DMS79 (cell line): ENCODE results near the gene NMT1.

ENCODE experiments used
- DNase-seq: peaks from one replicate; lab custom pipeline; 2025; lab: John Stamatoyannopoulos, UW

NMT1 gene

GRCh38 chr17:45136846-45137560, 75.9 kb downstream of the NMT1 start:
- no peak for DNase-seq

- DNase-seq: no peak
Measured at GRCh38 chr17:45137561-45138305, 76.6 kb downstream of the NMT1 start.

DNA sequence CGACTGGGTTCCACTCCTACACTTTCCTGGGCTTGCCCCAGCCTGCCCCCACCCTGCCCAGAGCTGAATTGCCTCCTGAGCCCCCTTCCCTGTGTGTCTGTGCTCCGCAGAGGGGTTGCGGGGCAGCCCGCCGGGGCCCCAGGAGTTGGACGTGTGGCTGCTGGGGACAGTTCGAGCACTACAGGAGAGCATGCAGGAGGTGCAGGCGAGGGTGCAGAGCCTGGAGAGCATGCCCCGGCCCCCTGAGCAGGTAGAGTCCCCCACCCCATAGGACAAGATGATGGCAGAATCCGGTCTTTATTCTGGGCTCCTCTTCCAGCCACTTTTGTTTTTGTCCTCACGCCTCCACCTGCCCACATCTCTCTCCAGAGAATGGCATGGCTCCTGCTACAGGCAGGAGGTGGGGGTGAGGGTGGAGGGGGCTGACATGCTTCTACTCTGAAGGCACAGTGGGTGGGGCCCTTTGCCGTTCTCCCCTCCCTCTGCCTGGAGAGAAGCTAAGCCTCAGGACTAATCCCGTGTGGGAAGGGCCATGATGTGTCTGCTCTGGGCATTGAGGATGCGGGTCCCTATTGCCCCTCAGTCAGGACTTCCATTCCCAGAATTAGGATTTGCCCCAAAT, 77.9 kb downstream of the NMT1 start:
- DNase-seq: no peak

DNA sequence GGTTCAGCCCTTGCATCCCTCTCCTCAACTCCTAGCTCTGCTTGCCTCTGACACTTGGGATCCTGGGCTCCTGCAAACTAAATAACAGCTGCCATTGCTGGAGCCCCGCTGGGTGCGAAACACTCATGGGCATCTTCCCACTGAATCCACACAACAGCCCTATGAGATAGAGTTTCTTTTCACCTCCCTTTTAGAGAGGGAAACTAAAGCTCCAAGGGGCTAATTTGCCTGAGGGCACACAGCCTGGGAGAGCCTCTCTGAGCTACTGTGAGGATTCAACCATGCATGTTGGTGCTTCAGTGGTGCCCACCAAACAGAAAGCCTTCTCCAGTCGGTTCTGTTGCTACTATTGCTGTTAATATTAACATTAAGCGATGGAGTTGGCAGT, 78.4 kb downstream of the NMT1 start:
- peak; percentile 17 for DNase-seq

- DNase-seq: no peak
Measured at GRCh38 chr17:45143094-45143670, 82.1 kb downstream of the NMT1 start.

- no peak for DNase-seq
Measured at GRCh38 chr17:45143767-45144198, 82.7 kb downstream of the NMT1 start.

DNA sequence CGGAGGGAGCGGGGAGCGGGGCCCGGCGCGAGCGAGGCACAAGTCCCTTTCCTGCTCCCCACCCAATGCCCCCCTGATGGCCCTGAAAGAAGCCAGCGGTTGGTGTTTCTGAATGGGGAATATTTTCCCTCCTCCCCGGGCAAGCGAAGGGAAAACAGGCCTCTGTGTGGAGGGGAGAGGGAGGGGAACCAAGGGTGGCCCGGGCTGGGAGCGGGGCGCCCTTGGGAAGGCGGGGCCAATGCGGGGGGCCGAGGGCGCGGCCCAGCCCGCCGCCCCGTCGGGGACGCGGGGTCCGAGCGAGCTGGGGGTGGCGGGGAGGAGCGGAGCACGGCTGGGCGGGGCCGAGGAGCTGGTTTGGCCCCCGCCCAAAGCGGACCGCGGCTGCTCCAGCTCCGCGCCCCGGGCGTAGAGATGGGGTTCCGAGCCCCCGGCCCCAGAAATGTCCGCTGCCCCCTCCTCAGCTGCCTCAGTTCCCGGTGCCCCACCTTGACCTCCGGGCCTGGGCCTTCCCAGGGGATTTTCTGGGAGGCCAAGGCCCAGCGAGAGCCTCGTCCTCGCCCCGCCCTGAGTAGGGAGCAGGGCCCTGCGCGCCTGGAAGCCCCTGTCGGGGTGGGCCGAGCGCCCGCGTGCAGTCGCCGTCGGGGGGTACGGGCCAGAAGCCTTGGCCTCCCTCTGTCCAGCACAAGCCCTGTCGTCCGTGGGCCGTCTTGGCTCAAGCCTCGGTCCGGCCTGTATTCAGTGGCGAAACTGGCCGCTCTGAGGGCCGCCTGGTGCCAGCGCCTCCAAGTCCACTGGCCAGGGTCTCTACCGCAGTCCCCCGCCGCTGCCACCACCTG, 83.3 kb downstream of the NMT1 start:
- DNase-seq: no peak

DNA sequence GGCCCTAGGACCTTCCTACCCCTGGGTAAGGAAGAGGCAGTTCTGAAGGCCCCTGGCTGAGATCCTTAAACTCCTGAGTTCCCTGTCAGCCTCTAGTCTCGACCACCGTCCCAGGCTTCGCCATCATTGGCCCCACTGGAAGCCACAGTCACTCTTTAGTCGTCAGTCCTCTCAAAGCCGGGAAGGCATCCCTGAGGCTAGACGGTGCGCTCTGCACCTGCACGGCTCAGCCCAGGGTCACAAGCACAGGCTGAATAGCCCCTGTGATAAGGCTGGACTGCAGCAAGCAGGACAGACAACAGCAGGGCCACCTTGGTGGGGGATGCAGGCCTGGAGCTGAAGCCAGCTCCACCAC, 83.9 kb downstream of the NMT1 start:
- no peak for DNase-seq

- DNase-seq: no peak
Measured at GRCh38 chr17:45146166-45146565, 85.0 kb downstream of the NMT1 start.

GRCh38 chr17:45146592-45146889, 85.4 kb downstream of the NMT1 start:
- no peak for DNase-seq

GRCh38 chr17:45146890-45147580, 85.9 kb downstream of the NMT1 start:
- DNase-seq: peak; percentile 79

DNA sequence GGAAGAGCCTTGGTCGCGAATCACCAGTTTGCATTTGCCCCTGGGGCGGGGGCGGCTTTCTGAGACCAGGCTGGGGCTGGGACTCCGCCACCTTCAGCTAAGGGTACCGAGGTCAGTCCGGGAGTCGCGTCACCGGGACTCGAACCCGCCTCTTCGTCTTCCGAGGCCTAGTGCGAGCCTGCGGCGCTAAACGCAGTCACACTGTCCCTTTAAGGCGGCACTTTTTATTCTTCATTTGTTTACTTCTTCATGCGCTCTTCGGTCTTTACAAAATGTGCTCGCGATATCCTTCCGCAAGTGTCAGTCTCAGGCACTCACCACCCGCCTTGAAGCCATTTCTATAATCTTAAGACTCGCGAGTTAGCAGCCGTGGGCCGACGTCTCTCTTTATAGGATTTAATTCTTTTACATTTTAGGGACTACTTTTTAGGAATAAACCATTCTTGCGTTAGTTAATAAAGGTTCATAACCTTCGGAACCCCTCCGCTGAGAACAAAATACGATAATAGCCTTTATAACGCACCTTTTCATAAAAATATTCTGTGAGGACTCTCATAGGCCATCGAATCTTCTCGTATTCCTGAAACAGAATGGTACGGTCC, 86.6 kb downstream of the NMT1 start:
- DNase-seq: peak; percentile 91

GRCh38 chr17:45148183-45149036, 87.3 kb downstream of the NMT1 start, which contains the start of gene HEXIM1:
Gene HEXIM1 (plus strand): TSS chr17:45148475. CDS start chr17:45149191, 716 bp downstream.
- DNase-seq: peak; percentile 99

DNA sequence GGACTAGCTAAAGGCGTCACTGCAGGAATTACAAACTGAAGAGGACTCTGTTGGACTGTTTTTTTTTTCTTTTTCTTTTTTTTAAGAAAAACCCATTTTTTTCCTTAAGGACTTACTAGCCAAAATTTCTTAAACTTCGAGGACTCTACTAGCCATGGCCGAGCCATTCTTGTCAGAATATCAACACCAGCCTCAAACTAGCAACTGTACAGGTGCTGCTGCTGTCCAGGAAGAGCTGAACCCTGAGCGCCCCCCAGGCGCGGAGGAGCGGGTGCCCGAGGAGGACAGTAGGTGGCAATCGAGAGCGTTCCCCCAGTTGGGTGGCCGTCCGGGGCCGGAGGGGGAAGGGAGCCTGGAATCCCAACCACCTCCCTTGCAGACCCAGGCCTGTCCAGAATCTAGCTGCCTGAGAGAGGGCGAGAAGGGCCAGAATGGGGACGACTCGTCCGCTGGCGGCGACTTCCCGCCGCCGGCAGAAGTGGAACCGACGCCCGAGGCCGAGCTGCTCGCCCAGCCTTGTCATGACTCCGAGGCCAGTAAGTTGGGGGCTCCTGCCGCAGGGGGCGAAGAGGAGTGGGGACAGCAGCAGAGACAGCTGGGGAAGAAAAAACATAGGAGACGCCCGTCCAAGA, 88.0 kb downstream of the NMT1 start:
- peak; percentile 44 for DNase-seq

DNA sequence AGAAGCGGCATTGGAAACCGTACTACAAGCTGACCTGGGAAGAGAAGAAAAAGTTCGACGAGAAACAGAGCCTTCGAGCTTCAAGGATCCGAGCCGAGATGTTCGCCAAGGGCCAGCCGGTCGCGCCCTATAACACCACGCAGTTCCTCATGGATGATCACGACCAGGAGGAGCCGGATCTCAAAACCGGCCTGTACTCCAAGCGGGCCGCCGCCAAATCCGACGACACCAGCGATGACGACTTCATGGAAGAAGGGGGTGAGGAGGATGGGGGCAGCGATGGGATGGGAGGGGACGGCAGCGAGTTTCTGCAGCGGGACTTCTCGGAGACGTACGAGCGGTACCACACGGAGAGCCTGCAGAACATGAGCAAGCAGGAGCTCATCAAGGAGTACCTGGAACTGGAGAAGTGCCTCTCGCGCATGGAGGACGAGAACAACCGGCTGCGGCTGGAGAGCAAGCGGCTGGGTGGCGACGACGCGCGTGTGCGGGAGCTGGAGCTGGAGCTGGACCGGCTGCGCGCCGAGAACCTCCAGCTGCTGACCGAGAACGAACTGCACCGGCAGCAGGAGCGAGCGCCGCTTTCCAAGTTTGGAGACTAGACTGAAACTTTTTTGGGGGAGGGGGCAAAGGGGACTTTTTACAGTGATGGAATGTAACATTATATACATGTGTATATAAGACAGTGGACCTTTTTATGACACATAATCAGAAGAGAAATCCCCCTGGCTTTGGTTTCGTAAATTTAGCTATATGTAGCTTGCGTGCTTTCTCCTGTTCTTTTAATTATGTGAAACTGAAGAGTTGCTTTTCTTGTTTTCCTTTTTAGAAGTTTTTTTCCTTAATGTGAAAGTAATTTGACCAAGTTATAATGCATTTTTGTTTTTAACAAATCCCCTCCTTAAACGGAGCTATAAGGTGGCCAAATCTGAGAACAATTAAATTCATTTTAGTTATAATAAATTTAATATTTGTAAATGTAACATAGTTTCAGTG, 88.8 kb downstream of the NMT1 start:
- no peak for DNase-seq

GRCh38 chr17:45150911-45151809, 90.0 kb downstream of the NMT1 start:
- DNase-seq: peak; percentile 43

- DNase-seq: no peak
Measured at GRCh38 chr17:45155029-45155428, 93.9 kb downstream of the NMT1 start.
